HepG2 (cell line): ENCODE measurements around the gene UACA. TPM values are rescaled to one million over a fixed set of nuclear protein-coding genes. Genes with fewer than 3 reads are reported as not detected.
A peak's percentile ranks its signal among the peaks of the same experiment; 100 is the strongest.

ENCODE experiments used
- ARNT2 ChIP-seq: sonication (generic); formaldehyde crosslinking; IDR thresholded peaks from 2 replicates; pipeline ENCODE4 v1.8.0; 2022; ENCODE audit warnings: mild to moderate bottlenecking, low read depth, missing genetic modification reagents, moderate library complexity
- BRF2 ChIP-seq: sonication (generic); formaldehyde crosslinking; IDR thresholded peaks from 2 replicates; pipeline ENCODE4 v1.8.1; 2022; ENCODE audit warnings: mild to moderate bottlenecking, missing genetic modification reagents
- ELK4 ChIP-seq: sonication (generic); formaldehyde crosslinking; IDR thresholded peaks from 2 replicates; pipeline ENCODE4 v1.9.0; 2021; ENCODE audit warnings: missing genetic modification reagents, borderline replicate concordance
- MNT ChIP-seq: fragments of 450-650 bp; IDR thresholded peaks from 2 replicates; pipeline ENCODE4 v1.6.1; 2016
- PCBP1 ChIP-seq: fragments of 200-400 bp; formaldehyde crosslinking; IDR thresholded peaks from 2 replicates; pipeline ENCODE4 v1.6.1; 2017; ENCODE audit warnings: mild to moderate bottlenecking, low read depth, low read length, borderline replicate concordance
- SOX13 ChIP-seq, 3 experiments: fragments of 450-650 bp in 1 of 3; sonication (generic) in 1 of 3; formaldehyde crosslinking in 1 of 3; IDR thresholded peaks in 2 of 3; conservative IDR thresholded peaks in 1 of 3; 2 replicates each; pipeline versions ENCODE4 v1.5.0 to v1.6.1; 2016 to 2020; ENCODE audit warnings: antibody characterized with exemption in 1 of 3, mild to moderate bottlenecking in 1 of 3, missing compliant biosample characterization in 1 of 3, missing genetic modification reagents in 1 of 3, moderate library complexity in 1 of 3
- SOX5 ChIP-seq: IDR thresholded peaks from 2 replicates; pipeline ENCODE4 v1.6.1; 2016; ENCODE audit warnings: borderline replicate concordance
- SRSF1 ChIP-seq: fragments of 200-400 bp; formaldehyde crosslinking; optimal IDR thresholded peaks from 2 replicates; pipeline ENCODE3; 2017; ENCODE audit warnings: mild to moderate bottlenecking, low read depth, low read length, moderate library complexity
- STAT6 ChIP-seq: sonication (generic); formaldehyde crosslinking; IDR thresholded peaks from 2 replicates; pipeline ENCODE4 v1.4.0; 2020; ENCODE audit warnings: missing genetic modification reagents, mild to moderate bottlenecking, borderline replicate concordance
- ZBED4 ChIP-seq: sonication (generic); formaldehyde crosslinking; IDR thresholded peaks from 2 replicates; pipeline ENCODE4 v1.4.0; 2020; ENCODE audit warnings: missing genetic modification reagents, borderline replicate concordance
- ZBTB14 ChIP-seq: sonication (generic); formaldehyde crosslinking; IDR thresholded peaks from 2 replicates; pipeline ENCODE4 v1.4.0; 2020; ENCODE audit warnings: missing genetic modification reagents
- ZNF331 ChIP-seq: sonication (generic); formaldehyde crosslinking; IDR thresholded peaks from 2 replicates; pipeline ENCODE4 v1.4.0; 2020; ENCODE audit warnings: missing genetic modification reagents
- ZNF335 ChIP-seq: sonication (generic); formaldehyde crosslinking; IDR thresholded peaks from 2 replicates; pipeline ENCODE4 v1.4.0; 2020; ENCODE audit warnings: missing genetic modification reagents
- ZNF557 ChIP-seq: sonication (generic); formaldehyde crosslinking; IDR thresholded peaks from 2 replicates; pipeline ENCODE4 v1.4.0; 2020; ENCODE audit warnings: missing genetic modification reagents
- ZNF639 ChIP-seq: conservative IDR thresholded peaks from 2 replicates; pipeline ENCODE4 v1.6.1; 2018; ENCODE audit warnings: missing genetic modification reagents
- ZNF768 ChIP-seq: sonication (generic); formaldehyde crosslinking; IDR thresholded peaks from 2 replicates; pipeline ENCODE4 v1.4.0; 2020; ENCODE audit warnings: missing genetic modification reagents
- polyA plus RNA-seq, 8 experiments: library from polyadenylated mRNA; depleted of rRNA in 3 of 8; stranded (reverse) in 7 of 8; unstranded in 1 of 8; fragments of >200 nt; fragmentation: Illumina TruSeq in 4 of 8; extraction: Trizol in 4 of 8; gene quantifications; 2 replicates each; pipeline versions ENCODE4 v1.2.1 to v1.2.3, GENCODE V29; 2011 to 2016; ENCODE audit warnings: low read depth in 4 of 8, missing spikeins in 1 of 8, mixed read lengths in 1 of 8; ENCODE audit not compliant: insufficient read depth in 1 of 8
- total RNA-seq, 5 experiments: library from RNA; depleted of rRNA; stranded (reverse); fragments of >200 nt; fragmentation: Illumina TruSeq; extraction: Trizol; gene quantifications; 2 replicates each; pipeline ENCODE4 v1.2.3, GENCODE V29; 2016; ENCODE audit warnings: low read depth in 1 of 5

UACA gene
- total and polyA plus RNA-seq, 2 of the 13 experiments (the other 11 are each of a cell fraction or from before 2014, with no cell fraction given) = 17.8 to 39.2 TPM

GRCh38 chr15:70643783-70644125 lies 119.6 kb downstream of the UACA start (continued):
- no peak for TF ChIP-seq ZBTB14 (CRISPR knock-in tag)
- no peak for TF ChIP-seq ELK4 (CRISPR knock-in tag)
- TF ChIP-seq BRF2 = no peak
- TF ChIP-seq ZBED4 (CRISPR knock-in tag) = no peak
- TF ChIP-seq MNT = no peak
- no peak for TF ChIP-seq SRSF1
- TF ChIP-seq ZNF639 (CRISPR knock-in tag) = no peak
- no peak for TF ChIP-seq ZNF335 (CRISPR knock-in tag)
- no peak for TF ChIP-seq ARNT2
- TF ChIP-seq ZNF557 (CRISPR knock-in tag) = no peak
- no peak for TF ChIP-seq ZNF768 (CRISPR knock-in tag)
- TF ChIP-seq STAT6 = no peak
- no peak for TF ChIP-seq ZNF331 (CRISPR knock-in tag)
- peak; percentile 29; the same call in 1 of the 2 replicates for TF ChIP-seq SOX5 (CRISPR knock-in tag)
- TF ChIP-seq SOX13 (IDR thresholded peaks at IDR 0.05) = no peak
- TF ChIP-seq SOX13 (CRISPR knock-in tag; conservative IDR thresholded peaks at IDR 0.05 in 1 of 2, IDR thresholded peaks at IDR 0.05 in 1 of 2) = no peak
- TF ChIP-seq PCBP1 = no peak
